K562 (cell line): ENCODE data around the gene CDH1. TPM values are rescaled to one million over a fixed set of nuclear protein-coding genes. Genes with fewer than 3 reads are reported as not detected.
A peak's percentile ranks its signal among the peaks of the same experiment; 100 is the strongest.
"Not testable (repeated sequence)": the region's sequence is repeated elsewhere in the genome, so short reads cannot be mapped to it uniquely, and the experiment has no call there.

Experiments
- ATAC-seq: fragments of 200-7000 bp; cut with Tn5 transposase; 3 replicates; pipeline ENCODE4 v1.9.1; 2020; ENCODE audit warnings: moderate library complexity
- BruUV-seq: library from RNA; stranded (reverse); fragments of 400-500 nt; replicated peaks from 2 replicates; lab custom pipeline; 2021; lab: Mats Ljungman, UMichigan
- CTCF ChIA-PET: fragments of 300-600 bp; formaldehyde crosslinking; extraction: SDS; loops from one replicate; lab custom pipeline; 2021; ENCODE audit warnings: low intra/inter-chr PET ratio; lab: Yijun Ruan, JAX
- POLR2A ChIA-PET: fragments of 300-600, 350-650 bp; sonication (Branson Sonifier 250); formaldehyde crosslinking; extraction: SDS; loops from one replicate; lab custom pipeline; 2021; ENCODE audit warnings: antibody characterized with exemption, inconsistent platforms; lab: Yijun Ruan, JAX
- DNase-seq, 4 experiments: peaks; one replicate each; pipeline versions ENCODE4 v3.0.0 to v3.0.0-alpha.2; 2011 to 2018; ENCODE audit warnings: low spot score in 3 of 4, mixed read lengths in 3 of 4; ENCODE audit errors: extremely low read depth in 1 of 4
- FAIRE-seq: peaks from 2 replicates; lab custom pipeline; 2011; peaks lifted over from hg19 to GRCh38; lab: Jason Lieb, UNC
- H2AFZ ChIP-seq: 2 replicates; pipeline ENCODE4 v1.6.0; 2011; ENCODE audit warnings: low read depth, low read length, control low read depth, inconsistent platforms
- H3K27ac ChIP-seq: fragments of 200-600 bp; 3 replicates; pipeline ENCODE4 v1.8.0; 2011; ENCODE audit warnings: low read depth, mild to moderate bottlenecking, control low read depth, inconsistent platforms, low read length, moderate library complexity, mixed read lengths; ENCODE audit errors: extremely low read depth
- H3K27me3 ChIP-seq, 2 experiments: fragments of 300-600 bp in 1 of 2; 2 replicates in 1 of 2; 3 replicates in 1 of 2; pipeline versions ENCODE4 v1.6.0 to v1.8.0; 2011; ENCODE audit warnings: inconsistent platforms in 2 of 2, low read length in 2 of 2, mild to moderate bottlenecking in 1 of 2, mixed read lengths in 1 of 2, moderate library complexity in 1 of 2; ENCODE audit not compliant: control insufficient read depth in 2 of 2, insufficient read depth in 2 of 2
- H3K36me3 ChIP-seq: fragments of 300-600 bp; 3 replicates; pipeline ENCODE4 v1.8.0; 2011; ENCODE audit warnings: mild to moderate bottlenecking, low read length, inconsistent platforms; ENCODE audit not compliant: control insufficient read depth, insufficient read depth
- H3K4me1 ChIP-seq, 2 experiments: fragments of 200-600 bp in 1 of 2; replicated peaks in 1 of 2; 2 replicates in 1 of 2; 3 replicates in 1 of 2; pipeline versions ENCODE4 v1.5.1 to v1.8.0; 2011; ENCODE audit warnings: inconsistent platforms in 2 of 2, low read length in 2 of 2, mild to moderate bottlenecking in 1 of 2, mixed read lengths in 1 of 2, moderate library complexity in 1 of 2; ENCODE audit not compliant: control insufficient read depth in 2 of 2, insufficient read depth in 2 of 2
- H3K4me2 ChIP-seq: 2 replicates; pipeline ENCODE4 v1.6.1; 2011; ENCODE audit warnings: low read length, control low read depth, inconsistent platforms, mixed read lengths; ENCODE audit not compliant: insufficient read depth
- H3K4me3 ChIP-seq: fragments of 200-600 bp; sonication (generic), shearing (Covaris generic); 2 replicates; pipeline ENCODE4 v1.5.1; 2016; ENCODE audit warnings: control low read depth, inconsistent platforms
- H3K79me2 ChIP-seq: fragments of 200-600 bp; 3 replicates; pipeline ENCODE4 v1.8.0; 2011; ENCODE audit warnings: low read length, inconsistent platforms; ENCODE audit not compliant: control insufficient read depth, insufficient read depth
- H3K9ac ChIP-seq, 2 experiments: 2 replicates each; pipeline versions ENCODE4 v1.6.0 to v1.6.1; 2011; ENCODE audit warnings: low read depth in 2 of 2, low read length in 2 of 2, control low read depth in 1 of 2, inconsistent platforms in 1 of 2, mild to moderate bottlenecking in 1 of 2, mixed read lengths in 1 of 2; ENCODE audit not compliant: insufficient read depth in 1 of 2
- H3K9me1 ChIP-seq: one replicate; pipeline ENCODE4 v1.6.0; 2011; ENCODE audit warnings: inconsistent platforms, mild to moderate bottlenecking, low read length, moderate library complexity; ENCODE audit not compliant: control insufficient read depth, insufficient read depth
- H3K9me3 ChIP-seq: replicated peaks from 2 replicates; pipeline ENCODE4 v1.5.1; 2011; ENCODE audit warnings: low read depth, low read length, inconsistent platforms; ENCODE audit not compliant: control insufficient read depth, insufficient read depth
- H4K20me1 ChIP-seq: replicated peaks from 2 replicates; pipeline ENCODE4 v1.6.1; 2011; ENCODE audit warnings: low read length, inconsistent platforms, mixed read lengths; ENCODE audit not compliant: control insufficient read depth, insufficient read depth
- CSDE1 ChIP-seq, 2 experiments: fragments of 450-650 bp; IDR thresholded peaks; 2 replicates each; pipeline ENCODE4 v1.6.1; 2016; ENCODE audit warnings: mild to moderate bottlenecking in 1 of 2
- DPF2 ChIP-seq: fragments of 450-650 bp; IDR thresholded peaks from 2 replicates; pipeline ENCODE4 v1.6.1; 2016
- ETS2 ChIP-seq: IDR thresholded peaks from 2 replicates; pipeline ENCODE4 v1.6.1; 2016; ENCODE audit warnings: borderline replicate concordance, missing genetic modification characterization, mild to moderate bottlenecking, moderate library complexity, missing compliant biosample characterization; ENCODE audit not compliant: poor library complexity, severe bottlenecking
- FOXJ2 ChIP-seq: fragments of 200-800 bp; sonication (Bioruptor generic); IDR thresholded peaks from 2 replicates; pipeline ENCODE4 v1.6.1; 2016; ENCODE audit warnings: missing genetic modification characterization, missing compliant biosample characterization
- KDM4B ChIP-seq, 2 experiments: fragments of 450-650 bp in 1 of 2; sonication (generic) in 1 of 2; IDR thresholded peaks; 2 replicates each; pipeline ENCODE4 v1.6.1; 2016 to 2017; ENCODE audit warnings: borderline replicate concordance in 2 of 2, antibody characterized with exemption in 1 of 2, low read depth in 1 of 2, mild to moderate bottlenecking in 1 of 2
- KLF16 ChIP-seq: IDR thresholded peaks from 2 replicates; pipeline ENCODE4 v1.6.1; 2016; ENCODE audit warnings: antibody characterized with exemption
- MBD2 ChIP-seq: sonication (generic); IDR thresholded peaks from 2 replicates; pipeline ENCODE4 v1.6.1; 2016; ENCODE audit warnings: low read depth, borderline replicate concordance
- PHF21A ChIP-seq: fragments of 450-650 bp; IDR thresholded peaks from 2 replicates; pipeline ENCODE4 v1.6.1; 2017; ENCODE audit warnings: low read depth, borderline replicate concordance
- PML ChIP-seq: IDR thresholded peaks from 2 replicates; pipeline ENCODE4 v1.6.1; 2012; ENCODE audit warnings: low read length, inconsistent platforms
- SRF ChIP-seq, 2 experiments: fragments of 250-450, 450-650 bp in 1 of 2; sonication (Bioruptor Pico) in 1 of 2; sonication (generic) in 1 of 2; formaldehyde crosslinking; IDR thresholded peaks; 2 replicates each; pipeline versions ENCODE4 v1.5.0 to v1.5.1; 2020 to 2022; ENCODE audit warnings: mild to moderate bottlenecking in 1 of 2, missing genetic modification reagents in 1 of 2
- TAL1 ChIP-seq: fragments of 450-650 bp; IDR thresholded peaks from 2 replicates; pipeline ENCODE4 v1.6.1; 2016; ENCODE audit warnings: mild to moderate bottlenecking
- ZNF384 ChIP-seq: IDR thresholded peaks from 2 replicates; pipeline ENCODE4 v1.6.1; 2012; ENCODE audit warnings: low read depth, low read length, improper control_type of control experiment
- WGBS: fragments of 100-300 bp; shearing (Covaris generic); methylation state at CpG from one replicate; pipeline ENCODE4 v1.1.6; 2016; ENCODE audit warnings: low coverage, mixed read lengths; ENCODE audit not compliant: insufficient coverage; ENCODE audit errors: missing lambda C conversion rate; 5-methylcytosine and 5-hydroxymethylcytosine counted together
- in situ Hi-C: fragments of 300-500 bp; cut with MboI; formaldehyde crosslinking; loops from 4 replicates; pipeline ENCODE4 v1.15.0; 2018; ENCODE audit warnings: inconsistent platforms, mixed read lengths
- intact Hi-C: fragments of 100-400 bp; cut with micrococcal nuclease; formaldehyde crosslinking; loops from 2 replicates; pipeline ENCODE4 v1.14.2; 2022
- polyA plus RNA-seq, 8 experiments: library from polyadenylated mRNA; depleted of rRNA in 4 of 8; stranded (reverse) in 5 of 8; unstranded in 3 of 8; fragments of >200 nt; fragmentation: Nextera tagmentation in 2 of 8; fragmentation: Illumina TruSeq in 1 of 8; extraction: Ambion mirVana in 2 of 8; extraction: Trizol in 1 of 8; gene quantifications; 2 replicates each; pipeline versions ENCODE4 v1.2.1 to v1.2.3, GENCODE V29; 2011 to 2014; ENCODE audit warnings: inconsistent platforms in 1 of 8, missing spikeins in 1 of 8
- total RNA-seq, 7 experiments: library from RNA; depleted of rRNA in 6 of 7; stranded (reverse); fragments of >200 nt in 6 of 7; fragmentation: Illumina TruSeq in 2 of 7; extraction: Trizol in 2 of 7; gene quantifications; 2 replicates each; pipeline versions ENCODE4 v1.2.1 to v1.2.3, GENCODE V29; 2011 to 2021; ENCODE audit warnings: low replicate concordance in 1 of 7
- TF ChIP-seq, protein P1 (sequence below): fragments of 450-650 bp; formaldehyde crosslinking; IDR thresholded peaks from 2 replicates; pipeline ENCODE4 v1.4.0; 2022; ENCODE audit warnings: missing genetic modification characterization

The CDH1 gene
- total and polyA plus RNA-seq, 9 of the 15 experiments (the other 6 are each of a cell fraction or from before 2014, with no cell fraction given): 0.01 to 0.69 TPM; not detected in 7

DNA sequence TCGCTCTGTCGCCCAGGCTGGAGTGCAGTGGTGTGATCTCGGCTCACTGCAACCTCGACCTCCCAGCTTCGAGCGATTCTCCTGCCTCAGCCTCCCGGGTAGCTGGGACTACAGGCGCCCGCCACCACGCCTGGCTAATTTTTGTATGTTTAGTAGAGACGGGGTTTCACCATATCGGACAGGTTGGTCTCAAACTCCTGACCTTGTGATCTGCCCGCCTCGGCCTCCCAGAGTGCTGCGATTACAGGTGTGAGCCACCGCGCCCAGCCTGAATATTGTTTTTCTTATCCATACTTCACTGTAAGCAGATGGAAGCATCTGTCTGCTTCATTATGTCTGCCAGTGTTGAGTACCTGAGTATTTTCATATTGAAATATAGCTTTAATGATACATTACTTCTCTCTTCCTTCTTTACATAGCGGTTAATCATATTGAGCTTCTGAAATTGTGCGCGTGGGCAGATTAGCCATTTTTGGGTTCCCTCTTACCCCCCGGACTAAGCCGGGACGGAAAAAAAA, 105.9 kb downstream of the CDH1 start:
- Histone ChIP-seq H3K4me3 (peak overlapping the region; percentile 93), H3K27ac (peak overlapping the region; percentile 88; the same call in 2 of the 3 replicates), H3K79me2 (peaks cover 13% of the 10 kb centered on the region; the same call in 2 of the 3 replicates), H3K4me2 (peak overlapping the region; percentile 93), H2AFZ (peak overlapping the region; percentile 95), H3K9ac (peak overlapping the region; percentile 85 to 100)
- CTCF ChIA-PET, ATAC-seq, H4K20me1 ChIP-seq, H3K27me3 ChIP-seq, H3K9me3 ChIP-seq, H3K4me1 ChIP-seq, H3K9me1 ChIP-seq, DNase-seq, BruUV-seq, H3K36me3 ChIP-seq, FAIRE-seq, in situ Hi-C loops: not testable (repeated sequence)
- intact Hi-C loops: loop anchor here (10.0 kb wide), 2 partner anchors 142 to 462 kb away; no protein-coding TSS in a partner anchor
- POLR2A ChIA-PET: interaction anchor here (0.6 to 1.2 kb wide), 4 partner anchors 21 to 258 kb away, joined by 3 read pairs; no protein-coding TSS in a partner anchor
- TF ChIP-seq SRF (CRISPR knock-in tag; IDR thresholded peaks at IDR 0.05): peak in 1 of 2 experiments; percentile 65; a peak in 2 of 4 replicates
- TF ChIP-seq DPF2: peak; percentile 31; the same call in 1 of the 2 replicates
- 50% methylated on average over 23 of the region's 23 CpGs for WGBS

DNA sequence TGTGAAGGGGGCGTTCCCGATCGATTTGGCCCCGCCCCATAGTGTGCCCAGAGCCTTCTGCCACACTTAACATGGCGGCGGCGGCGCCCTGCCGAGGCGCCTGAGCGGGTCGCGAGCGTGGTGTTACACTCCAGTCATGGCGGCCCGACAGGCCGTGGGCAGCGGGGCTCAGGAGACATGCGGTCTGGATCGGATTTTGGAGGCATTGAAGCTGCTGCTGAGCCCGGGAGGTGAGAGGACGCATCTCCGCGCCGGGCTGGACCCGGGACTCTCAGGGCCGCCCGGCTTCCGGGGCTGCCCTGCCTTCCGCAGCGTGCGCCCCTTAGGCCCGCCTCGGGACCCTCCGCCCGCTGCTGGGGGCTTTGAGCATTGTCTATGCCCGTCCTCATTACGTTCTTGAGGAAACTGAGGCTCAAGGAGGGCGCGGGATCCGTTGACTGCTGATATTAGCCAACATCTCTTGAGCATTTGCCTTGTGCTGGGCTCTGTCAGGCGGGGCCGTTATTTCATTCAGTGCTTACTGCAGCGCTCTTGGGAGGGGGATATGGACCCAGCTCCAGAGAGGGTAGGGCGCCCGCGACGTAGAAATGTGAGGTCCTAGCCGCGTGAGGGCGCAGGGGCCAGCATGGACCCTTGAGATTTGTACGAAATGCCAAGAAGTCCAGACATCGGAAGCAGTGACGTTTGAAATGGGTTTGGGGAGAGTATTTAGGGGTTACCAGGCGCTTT, 106.6 kb downstream of the CDH1 start, which contains the start of gene TANGO6:
Gene TANGO6 (plus strand): TSS at position 50 of the 729 bp plus-strand sequence. CDS start 87 bp downstream, at position 137.
- H3K4me3 ChIP-seq: peak within 1 kb of the TSS; percentile 93
- ATAC-seq: peak; percentile 98
- CTCF ChIA-PET: interaction anchor here (0.7 kb wide), 1 partner anchor 140 kb away, joined by 3 read pairs; no protein-coding TSS in a partner anchor
- TF ChIP-seq ZNF384 (peak; percentile 96), KDM4B (IDR thresholded peaks at IDR 0.05; ENCODE audit: borderline replicate concordance in 2 of 2, low read depth in 1 of 2) (no peak), FOXJ2 (tag) (no peak), PHF21A (no peak), CSDE1 (IDR thresholded peaks at IDR 0.05) (peak in 1 of 2 experiments; percentile 26; a peak in 1 of 4 replicates), TAL1 (no peak), PML (peak; percentile 18; the same call in 1 of the 2 replicates), KLF16 (no peak), MBD2 (peak; percentile 47; the same call in 1 of the 2 replicates), ETS2 (tag) (no peak)
- TF ChIP-seq, protein P1, sequence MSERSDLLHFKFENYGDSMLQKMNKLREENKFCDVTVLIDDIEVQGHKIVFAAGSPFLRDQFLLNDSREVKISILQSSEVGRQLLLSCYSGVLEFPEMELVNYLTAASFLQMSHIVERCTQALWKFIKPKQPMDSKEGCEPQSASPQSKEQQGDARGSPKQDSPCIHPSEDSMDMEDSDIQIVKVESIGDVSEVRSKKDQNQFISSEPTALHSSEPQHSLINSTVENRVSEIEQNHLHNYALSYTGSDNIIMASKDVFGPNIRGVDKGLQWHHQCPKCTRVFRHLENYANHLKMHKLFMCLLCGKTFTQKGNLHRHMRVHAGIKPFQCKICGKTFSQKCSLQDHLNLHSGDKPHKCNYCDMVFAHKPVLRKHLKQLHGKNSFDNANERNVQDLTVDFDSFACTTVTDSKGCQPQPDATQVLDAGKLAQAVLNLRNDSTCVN (CRISPR knock-in tag): no peak

More for the DNA sequence above, 106.6 kb downstream of the CDH1 start, which contains the start of gene TANGO6:
- Histone ChIP-seq H3K9me1 (no peaks in the 10 kb centered on the region), H3K9ac (peak within 1 kb of the TSS; percentile 85 to 100), H3K36me3 (no peaks in the 10 kb centered on the region; the same call in 2 of the 3 replicates), H3K4me2 (peak within 1 kb of the TSS; percentile 93), H3K27me3 (no peaks in the 10 kb centered on the region), H3K79me2 (peaks cover 13% of the 10 kb centered on the region; the same call in 2 of the 3 replicates), H3K27ac (peak within 1 kb of the TSS; percentile 88), H4K20me1 (no peaks in the 10 kb centered on the region), H3K4me1 (peaks cover 3 to 5% of the 10 kb centered on the region in 2 experiments; a peak in 2 of 5 replicates), H2AFZ (peak within 1 kb of the TSS; percentile 95), H3K9me3 (no peaks in the 10 kb centered on the region)
- DNase-seq: peak; percentile 85 to 89 (median 86)
- POLR2A ChIA-PET: interaction anchor here (0.6 to 1.0 kb wide), 6 partner anchors 16 to 301 kb away, joined by 3 to 4 read pairs (median 3); partner anchors contain the start of gene HAS3
- peak; percentile 80 for FAIRE-seq
- 1% methylated on average over 45 of the region's 55 CpGs for WGBS
- intact Hi-C loops (loop anchor here (10.0 kb wide), 2 partner anchors 141 to 461 kb away; no protein-coding TSS in a partner anchor), in situ Hi-C loops (no loop called here)
- BruUV-seq: TSS peak; percentile 72
